22Rv1 (cell line): ENCODE results near the gene KANK3.

ENCODE experiments used
- ZFX ChIP-seq: fragments of 450-650 bp; IDR thresholded peaks from 2 replicates; pipeline ENCODE4 v1.6.1; 2017; ENCODE audit warnings: antibody characterized with exemption, borderline replicate concordance
- TF ChIP-seq, protein P1 (sequence below): fragments of 450-650 bp; IDR thresholded peaks from 2 replicates; pipeline ENCODE4 v1.5.1; 2017; ENCODE audit warnings: mild to moderate bottlenecking

DNA sequence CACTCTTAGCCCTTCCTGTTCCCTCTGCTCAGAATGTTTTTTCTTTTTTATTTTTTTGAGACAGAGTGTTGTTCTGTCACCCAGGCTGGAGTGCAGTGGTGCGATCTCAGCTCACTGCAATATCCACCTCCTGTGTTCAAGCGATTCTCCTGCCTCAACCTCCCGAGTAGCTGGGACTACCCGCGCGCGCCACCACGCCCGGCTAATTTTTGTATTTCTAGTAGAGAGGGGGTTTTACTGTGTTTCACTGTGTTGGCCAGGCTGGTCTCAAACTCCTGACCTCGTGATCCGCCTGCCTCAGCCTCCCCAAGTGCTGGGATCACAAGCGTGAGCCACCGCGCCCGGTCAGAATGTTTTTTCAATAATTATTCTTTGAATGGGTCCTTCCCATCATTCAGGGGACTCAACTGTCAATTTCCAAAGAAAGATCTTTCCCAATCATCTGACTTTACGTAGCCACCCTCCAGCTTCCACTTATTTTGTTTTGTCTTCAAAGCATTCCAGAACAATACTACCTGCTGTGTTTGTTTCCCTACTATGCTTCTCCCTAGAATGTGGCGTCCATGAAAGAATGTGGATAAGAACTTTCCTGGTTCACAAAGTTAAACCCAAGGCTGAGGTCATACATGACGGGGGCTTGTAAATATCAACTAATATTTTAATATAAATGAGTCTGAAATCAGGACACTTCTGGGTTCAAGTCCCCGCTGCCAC is 23.1 kb downstream of the KANK3 start:
- TF ChIP-seq, protein P1, sequence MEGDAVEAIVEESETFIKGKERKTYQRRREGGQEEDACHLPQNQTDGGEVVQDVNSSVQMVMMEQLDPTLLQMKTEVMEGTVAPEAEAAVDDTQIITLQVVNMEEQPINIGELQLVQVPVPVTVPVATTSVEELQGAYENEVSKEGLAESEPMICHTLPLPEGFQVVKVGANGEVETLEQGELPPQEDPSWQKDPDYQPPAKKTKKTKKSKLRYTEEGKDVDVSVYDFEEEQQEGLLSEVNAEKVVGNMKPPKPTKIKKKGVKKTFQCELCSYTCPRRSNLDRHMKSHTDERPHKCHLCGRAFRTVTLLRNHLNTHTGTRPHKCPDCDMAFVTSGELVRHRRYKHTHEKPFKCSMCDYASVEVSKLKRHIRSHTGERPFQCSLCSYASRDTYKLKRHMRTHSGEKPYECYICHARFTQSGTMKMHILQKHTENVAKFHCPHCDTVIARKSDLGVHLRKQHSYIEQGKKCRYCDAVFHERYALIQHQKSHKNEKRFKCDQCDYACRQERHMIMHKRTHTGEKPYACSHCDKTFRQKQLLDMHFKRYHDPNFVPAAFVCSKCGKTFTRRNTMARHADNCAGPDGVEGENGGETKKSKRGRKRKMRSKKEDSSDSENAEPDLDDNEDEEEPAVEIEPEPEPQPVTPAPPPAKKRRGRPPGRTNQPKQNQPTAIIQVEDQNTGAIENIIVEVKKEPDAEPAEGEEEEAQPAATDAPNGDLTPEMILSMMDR: no peak
- TF ChIP-seq ZFX: no peak
